ENCODE measurements around the gene ENOX1.

The ENOX1 gene

DNA sequence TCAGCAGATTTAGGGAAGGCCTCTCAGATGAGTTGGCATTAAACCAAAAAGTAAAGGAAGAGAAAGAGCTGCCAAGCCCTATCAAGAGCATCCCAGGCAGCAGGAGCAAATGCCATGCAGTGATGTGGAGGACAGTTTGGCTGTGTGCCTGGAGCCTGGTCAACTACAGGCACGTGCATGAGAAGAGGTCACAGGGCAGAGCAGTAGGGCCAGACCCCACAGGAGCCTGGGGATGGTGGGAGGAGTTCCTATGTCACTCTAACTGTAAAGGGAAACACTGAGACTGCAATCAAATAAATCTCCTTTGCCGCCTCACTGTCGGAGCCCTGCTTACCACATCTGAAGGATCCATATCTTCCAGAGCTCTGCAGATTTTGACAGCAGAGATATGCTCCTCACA, 240.5 kb downstream of the ENOX1 start:
- DNase-seq (ENCODE audit: low spot score) = no peak

DNA sequence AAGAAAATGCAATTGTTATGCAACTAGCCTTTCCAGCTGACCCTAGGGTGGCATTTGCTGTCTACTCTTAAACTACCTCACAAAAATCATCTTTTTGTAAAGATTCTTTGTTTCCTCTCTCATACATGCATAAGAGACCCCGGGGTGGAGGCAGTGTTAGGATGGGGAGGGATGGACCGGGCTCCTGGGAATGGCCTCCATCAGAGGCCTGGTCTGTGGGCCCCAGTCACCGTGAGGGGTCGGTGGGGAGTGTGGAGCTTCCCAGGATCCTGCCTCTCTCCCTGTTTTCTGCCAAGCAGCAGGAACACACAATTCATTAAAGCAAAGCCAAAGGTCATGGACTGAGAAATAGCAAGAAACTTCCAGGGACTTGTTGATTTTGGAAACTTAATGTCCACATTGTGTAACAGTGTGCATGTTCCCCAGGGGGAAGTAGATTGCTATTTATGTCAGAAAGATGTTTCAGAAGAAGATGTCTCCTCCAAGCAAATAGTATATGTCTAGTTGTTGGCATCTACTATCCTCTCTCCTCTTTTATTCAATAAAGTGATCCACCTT, 241.4 kb downstream of the ENOX1 start:
- DNase-seq (ENCODE audit: low spot score) = no peak

DNA sequence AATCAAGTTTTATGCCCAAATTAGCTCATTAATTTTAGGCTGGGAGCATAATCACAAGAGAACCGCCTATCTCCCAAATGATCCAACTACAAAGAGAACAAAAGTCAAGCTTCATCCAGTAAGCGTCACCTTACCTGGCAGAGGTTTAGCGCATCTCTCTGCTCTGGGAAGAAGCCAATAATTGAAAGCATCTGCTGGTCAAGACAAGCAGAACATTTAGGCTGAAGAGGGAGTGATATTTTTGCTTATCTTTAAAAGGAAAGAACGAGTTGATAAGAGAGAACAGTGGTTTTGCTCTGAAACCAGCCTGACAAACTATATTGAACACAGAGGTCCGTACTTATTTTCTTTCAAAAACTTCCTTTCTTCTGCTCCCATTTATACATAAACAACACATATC, 242.1 kb downstream of the ENOX1 start:
- DNase-seq (ENCODE audit: low spot score) = no peak

DNA sequence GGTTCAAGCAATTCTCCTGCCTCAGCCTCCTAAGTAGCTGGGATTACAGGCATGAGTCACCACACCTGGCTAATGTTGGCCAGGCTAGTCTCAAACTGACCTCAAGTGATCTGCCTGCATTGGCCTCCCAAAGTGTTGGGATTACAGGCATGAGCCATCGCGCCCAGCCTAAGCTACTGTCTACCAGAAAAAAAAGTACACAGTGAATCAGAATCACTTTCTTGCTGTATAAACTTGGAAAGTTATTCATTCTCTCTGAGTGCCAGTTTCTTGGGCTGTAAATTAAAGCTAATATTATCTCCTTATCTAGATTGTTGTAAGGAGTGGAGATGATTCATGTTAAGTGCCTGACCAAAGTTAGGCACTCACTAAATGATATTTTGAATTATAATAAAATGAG, 242.8 kb downstream of the ENOX1 start:
- no peak for DNase-seq (ENCODE audit: low spot score)

DNA sequence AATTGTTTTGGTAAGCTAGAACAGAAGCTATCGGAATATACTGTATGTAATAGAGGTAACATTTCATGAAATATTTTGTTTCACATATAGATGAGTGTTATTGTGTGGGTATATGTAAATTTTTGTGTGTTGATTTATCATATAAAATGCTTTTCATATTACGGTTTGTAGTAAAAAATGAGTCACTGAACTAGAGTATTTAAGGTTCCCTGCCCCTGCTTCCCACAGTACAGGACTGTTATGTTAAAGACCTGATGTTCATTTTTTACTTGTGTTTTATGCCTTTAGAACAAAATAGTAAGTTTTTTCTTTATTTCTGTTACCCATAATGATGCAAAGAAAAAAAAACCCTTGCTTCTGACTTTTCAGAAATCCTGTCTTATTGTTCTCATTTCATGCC, 243.4 kb downstream of the ENOX1 start:
- DNase-seq (ENCODE audit: low spot score) = no peak

DNA sequence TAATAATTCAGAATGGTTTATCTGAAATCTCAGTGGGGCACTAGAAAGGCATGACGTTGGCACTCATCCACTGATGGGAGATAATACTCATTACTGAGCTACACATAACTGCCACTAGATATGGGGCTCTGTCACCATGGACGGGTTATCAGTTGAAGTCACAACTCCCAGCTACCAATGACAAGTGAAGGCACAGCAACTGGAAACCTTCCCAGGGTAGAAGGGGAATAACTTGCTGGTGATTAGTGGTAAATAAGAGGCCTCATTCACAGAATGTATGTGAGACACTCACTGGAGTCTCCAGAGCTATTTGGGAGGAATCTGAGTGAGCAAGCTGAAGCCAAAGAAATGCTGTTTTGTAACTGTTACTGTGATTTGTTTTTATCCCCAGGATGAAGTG, 249.6 kb downstream of the ENOX1 start:
- DNase-seq (ENCODE audit: low spot score) = no peak

DNA sequence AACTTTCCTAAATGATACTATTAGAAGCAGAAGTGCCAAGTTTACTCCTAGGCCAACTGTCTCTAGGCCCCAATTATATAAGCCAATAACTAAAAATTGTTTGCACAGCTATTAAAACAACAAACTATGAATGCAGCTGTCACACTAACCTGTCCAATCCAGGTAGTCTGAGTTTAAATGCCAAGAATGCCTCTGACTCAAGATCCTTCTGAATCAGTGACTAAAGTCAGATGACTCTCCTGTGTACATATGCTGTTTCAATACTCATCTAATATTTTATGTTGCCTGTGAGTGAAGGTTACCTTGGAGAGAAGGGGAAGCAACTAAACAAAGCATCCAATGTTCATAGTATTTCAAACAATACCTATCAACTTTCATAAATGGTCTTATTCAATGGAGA, 257.0 kb downstream of the ENOX1 start:
- no peak for DNase-seq (ENCODE audit: low spot score)

DNA sequence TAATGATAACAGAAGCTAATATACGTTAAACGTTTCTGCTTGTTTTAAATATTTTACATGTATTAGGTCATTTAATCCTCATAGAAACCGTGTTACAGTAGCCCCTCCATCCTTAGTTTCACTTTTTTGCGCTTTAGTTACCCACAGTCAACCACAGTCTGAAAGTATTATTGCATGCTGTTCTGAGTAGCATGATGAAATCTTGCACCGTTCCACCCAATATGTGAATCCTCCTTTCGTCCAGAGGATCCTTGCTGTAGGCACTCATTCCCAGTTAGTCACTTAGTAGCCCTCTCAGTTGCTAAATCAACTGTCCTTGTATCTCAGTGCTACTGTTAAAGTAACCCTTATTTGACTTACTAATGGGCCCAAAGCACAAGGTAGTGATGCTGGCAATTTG, 257.8 kb downstream of the ENOX1 start:
- no peak for DNase-seq (ENCODE audit: low spot score)

DNA sequence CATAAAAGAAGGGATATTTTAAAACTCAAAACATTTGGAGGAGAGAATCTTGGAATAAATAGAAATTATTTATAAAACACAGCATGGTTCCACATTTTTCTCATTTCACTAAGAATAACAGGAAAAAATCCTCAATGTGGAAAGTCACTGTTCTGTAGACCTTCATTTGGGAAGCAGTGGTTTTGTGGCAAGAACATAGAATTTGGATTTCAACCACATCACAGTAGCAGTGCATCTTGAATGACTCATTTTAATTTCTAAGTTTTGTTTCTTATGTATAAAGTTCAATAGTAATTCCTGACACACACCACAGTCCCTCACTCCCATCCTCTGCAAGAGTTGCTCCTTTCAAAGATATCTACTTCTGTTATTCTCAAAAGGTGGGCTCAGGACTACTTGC, 264.0 kb downstream of the ENOX1 start:
- DNase-seq (ENCODE audit: low spot score) = no peak

DNA sequence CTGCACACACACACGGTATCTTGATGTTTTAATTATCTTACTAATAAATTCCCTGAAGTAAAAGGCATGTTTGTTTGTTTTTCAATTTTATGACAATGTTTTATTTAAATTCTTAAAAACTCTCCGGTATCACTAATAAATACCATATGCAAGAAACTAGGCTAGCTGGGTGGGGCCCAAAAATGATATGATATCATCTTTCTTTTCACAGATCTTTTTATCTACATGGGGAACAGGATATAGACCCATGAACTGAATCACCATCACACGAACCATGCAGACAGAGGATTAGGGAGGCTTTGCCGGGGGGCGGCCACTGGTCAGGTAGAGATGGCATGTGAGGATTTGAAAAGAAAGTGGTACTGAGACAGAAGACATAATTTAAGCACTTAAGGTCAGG, 266.4 kb downstream of the ENOX1 start:
- DNase-seq (ENCODE audit: low spot score) = no peak

DNA sequence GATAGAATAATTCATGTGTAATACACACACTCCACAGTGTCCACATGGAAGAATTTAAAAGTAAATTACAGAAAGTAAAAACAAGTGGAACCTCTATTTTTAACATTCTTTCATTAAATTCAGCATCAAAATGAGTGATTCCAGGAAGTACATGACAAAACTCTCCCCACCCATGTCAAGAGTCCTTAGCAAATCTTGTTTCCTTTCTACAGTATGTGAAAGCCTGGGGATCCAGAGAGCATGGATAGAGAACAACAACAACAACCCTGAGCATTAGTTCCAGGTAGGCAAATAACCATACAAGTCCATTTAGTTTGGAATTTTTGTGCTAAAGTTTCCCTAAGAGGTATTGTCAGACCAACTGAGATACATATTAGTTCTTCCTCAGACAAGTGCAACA, 267.9 kb downstream of the ENOX1 start:
- DNase-seq (ENCODE audit: low spot score) = no peak

DNA sequence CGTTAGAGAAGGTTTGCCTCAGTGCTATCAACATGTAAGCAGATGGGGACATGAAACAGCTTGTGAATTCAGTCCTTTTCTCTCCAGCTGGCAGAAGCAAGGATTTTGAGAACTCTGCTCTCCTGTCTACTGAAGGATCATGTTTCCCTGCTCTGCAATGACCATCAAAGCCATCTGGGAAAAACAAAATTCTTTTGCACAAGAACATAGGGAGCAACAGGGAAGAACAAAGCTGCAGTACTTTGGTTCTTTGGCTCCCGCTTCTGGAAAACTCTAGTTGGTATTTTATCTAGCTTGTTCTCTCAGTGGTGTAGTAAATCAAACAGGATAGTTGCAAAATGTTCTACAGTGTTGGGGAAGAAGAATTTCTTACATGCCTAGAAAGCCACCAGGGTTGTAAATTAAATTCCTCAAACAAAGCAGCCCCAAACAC, 270.4 kb downstream of the ENOX1 start:
- no peak for DNase-seq (ENCODE audit: low spot score)

DNA sequence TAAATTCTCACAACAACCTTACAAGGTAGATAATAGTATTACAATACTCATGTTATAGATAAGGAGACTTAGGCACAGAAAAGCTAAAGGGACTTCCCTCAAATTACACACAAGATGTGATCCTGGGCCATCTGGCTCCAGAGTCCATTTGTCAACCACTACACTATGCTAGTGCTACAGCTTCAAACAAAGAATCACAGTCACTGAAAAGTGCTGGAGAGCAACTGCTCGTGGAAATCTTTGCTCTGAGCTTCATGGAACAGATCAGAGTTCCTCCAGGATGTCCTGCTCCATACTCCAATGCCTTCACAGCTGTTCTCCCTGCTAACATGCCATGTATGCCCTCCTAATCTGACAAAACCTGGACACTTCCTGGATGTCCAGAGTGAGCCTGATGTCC, 271.2 kb downstream of the ENOX1 start:
- no peak for DNase-seq (ENCODE audit: low spot score)

DNA sequence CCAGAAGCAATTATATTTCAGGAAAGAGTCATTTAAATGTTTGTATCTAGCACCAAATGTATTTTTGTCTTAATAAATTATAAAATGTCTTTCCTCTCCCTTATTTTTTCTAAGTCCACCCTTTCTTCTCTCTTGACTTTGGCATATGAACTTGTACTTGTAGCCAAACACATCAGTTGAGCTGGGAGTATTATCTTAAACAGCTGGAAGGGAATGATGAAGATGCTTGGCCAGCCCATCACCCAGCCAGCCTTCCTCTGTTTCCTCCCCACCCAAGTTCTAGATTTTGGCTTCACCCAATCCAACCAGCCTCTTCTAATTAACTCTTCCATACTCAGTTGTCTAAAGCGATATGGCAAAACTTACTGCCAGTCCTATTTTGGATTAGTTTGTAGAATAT, 272.5 kb downstream of the ENOX1 start:
- DNase-seq (ENCODE audit: low spot score) = no peak

DNA sequence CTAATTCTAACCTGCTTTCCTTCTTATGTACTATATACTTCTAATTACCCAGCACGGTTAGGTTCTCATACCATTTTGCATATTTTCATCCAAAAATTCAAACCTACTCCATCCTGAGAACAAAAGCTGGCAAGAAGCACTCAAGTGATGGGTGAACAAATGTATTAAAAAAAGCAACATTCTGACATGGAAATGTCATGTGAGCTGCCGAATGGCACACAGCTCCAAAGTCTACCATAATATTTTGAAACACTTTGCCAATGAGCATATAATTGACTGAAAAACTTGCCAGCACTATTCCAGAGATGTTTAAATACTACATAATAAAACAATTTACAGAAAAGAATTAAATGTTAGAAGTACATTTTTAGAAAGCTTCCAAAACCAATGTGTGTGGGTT, 274.6 kb downstream of the ENOX1 start:
- DNase-seq (ENCODE audit: low spot score) = no peak

DNA sequence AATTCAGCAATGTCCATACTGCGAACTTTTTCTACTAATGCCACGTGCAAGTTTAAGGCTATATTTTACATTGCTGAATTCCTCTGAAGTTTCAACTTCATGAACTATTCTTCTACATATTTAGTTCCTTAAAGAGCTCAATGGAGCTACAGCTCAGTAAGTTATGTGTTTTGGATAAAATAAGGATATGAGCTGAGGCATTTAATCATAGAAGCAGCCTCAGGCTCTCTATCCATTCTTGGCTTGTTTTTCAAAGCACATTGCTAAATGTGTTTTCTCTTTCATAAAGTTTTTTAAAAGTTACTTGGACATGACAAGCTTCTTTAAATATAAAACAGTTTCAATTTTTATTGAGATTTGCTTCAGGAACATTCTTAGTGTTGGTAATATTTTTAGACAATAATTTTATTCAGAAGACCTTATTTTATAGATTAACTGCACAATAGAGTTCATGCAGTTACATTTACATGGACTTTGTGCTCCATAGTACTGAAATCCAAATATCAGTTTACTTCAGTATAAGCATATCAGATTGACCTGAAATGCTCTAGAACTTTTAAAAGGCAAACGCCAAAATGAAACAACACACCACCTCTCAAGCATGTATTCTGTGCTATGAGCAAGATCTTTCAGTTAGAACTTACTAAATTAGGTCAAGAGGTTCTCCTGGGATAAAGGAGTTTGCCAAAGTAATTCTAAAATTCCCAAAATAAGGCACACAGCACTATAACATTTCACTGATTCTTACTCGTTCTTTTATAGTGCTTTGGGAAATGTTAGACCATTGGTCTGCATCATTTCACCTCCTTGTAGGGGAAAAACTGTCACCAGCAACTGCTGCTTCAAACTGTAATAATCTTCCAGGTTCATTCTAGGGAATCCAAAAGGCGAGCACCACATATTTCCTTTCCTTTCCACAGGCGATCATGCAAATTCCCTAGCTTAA, 275.5 kb downstream of the ENOX1 start:
- no peak for DNase-seq (ENCODE audit: low spot score)

DNA sequence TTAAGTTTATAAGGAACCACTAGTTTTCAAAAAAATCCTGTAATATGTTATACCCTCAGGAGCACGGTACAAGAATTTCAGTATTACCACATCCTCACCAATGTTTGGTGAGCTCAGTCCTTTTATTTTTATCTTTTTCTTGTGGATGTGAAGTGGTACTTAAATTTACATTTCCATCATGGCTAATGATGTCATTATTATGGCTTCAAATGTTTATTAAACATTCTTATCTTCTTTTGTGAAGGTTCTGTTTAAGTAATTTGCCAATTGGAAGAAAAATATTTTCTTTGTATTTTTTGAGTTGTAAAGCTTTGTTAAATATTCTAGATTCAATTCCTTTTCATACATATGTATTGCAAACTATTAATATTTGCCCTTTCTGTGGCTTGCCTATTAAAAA, 291.0 kb downstream of the ENOX1 start:
- DNase-seq (ENCODE audit: low spot score) = no peak

DNA sequence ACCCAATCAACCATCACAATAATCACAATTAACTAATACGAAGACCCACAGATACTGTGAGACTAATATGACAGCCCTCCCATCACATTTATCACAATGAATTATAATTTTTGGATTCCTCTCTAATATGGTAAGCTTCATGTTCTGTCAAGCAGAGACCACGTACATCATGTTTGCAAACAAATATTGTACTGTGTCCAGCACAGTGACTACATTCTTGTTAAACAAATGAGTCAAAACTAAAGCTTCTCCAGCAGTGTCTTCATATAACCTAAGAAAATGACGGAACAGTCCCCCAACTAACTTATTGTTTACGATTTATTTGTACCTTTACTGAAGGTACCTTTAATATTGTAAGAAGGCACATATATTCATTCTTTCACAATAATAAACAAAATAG, 292.6 kb downstream of the ENOX1 start:
- no peak for DNase-seq (ENCODE audit: low spot score)

DNA sequence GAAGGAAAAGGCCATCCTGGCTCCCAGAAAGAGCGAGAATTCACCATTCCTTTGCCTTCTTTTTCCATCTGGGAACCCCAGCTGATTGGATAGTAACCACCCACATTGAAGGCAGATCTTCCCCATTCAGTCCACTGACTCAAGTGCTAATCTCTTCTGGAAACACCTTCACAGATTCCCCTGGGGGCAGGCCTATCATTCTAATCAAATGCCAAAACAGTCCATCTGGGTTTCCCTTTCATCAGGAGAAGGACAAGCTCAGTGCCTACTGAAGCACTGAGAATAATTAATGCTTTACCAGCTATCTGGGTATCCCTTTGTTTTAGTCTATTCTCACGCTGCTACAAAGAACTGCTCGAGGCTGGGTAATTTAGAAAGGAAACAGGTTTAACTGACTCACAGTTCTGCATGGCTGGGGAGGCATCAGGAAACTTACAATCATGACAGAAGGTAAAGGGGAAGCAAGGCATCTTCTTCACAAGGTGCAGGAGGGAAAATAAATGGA, 293.2 kb downstream of the ENOX1 start:
- DNase-seq (ENCODE audit: low spot score) = no peak

DNA sequence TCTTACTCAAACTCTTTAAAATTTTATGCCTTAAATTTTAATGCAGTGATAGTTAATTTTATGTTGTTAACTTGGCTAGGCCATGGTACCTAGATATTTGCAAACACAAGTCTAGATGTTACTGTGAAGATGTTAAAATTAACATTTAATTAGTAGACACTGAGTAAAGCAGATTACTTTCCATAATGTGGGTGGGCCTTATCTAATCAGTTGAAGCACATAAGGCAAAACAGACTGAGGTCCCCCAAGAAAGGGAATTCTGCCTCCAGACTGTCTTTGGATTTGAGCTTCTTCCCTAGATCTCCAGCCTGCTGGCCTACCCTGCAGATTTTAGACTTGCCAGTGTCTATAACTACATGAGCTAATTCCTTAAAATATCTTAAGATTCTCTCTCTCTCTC, 294.0 kb downstream of the ENOX1 start:
- no peak for DNase-seq (ENCODE audit: low spot score)

DNA sequence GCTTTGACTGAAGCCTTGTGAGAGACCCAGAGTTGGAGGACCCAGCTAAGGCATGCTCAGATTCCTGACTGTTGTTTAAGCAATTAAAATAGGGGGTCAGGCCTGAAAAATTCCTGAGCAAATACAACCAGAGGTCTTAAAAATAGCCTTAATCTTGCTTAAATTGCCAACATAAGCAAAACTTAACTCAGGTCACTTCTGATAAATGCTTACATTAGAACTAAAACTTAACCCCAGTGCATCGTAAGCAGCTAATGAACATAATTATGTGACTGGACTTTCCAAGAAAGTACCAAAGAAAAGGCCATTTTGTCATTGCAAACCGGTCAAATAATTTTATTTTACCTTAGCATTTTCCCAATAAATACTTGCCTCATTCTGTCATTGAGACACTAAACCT, 294.5 kb downstream of the ENOX1 start:
- DNase-seq (ENCODE audit: low spot score) = no peak

DNA sequence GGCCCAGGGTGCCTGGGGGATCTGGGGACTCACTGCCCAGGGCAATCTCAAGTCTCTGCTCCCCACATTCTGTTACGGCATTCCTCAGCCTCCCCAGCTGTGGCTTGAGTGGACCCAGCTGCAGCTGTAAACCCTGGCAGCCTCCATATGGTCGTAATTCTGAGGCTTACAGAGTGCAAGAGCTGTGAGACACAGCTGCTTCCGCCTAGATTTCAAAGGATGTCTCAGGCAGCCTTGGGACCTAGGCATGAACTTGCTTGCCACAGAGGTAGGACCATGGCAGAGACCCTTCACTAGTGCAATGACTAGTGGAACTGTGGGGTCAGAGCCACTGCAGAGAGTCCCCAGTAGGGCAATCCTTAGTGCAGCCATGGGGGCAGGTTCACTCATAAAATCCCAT, 297.5 kb downstream of the ENOX1 start:
- no peak for DNase-seq (ENCODE audit: low spot score)

DNA sequence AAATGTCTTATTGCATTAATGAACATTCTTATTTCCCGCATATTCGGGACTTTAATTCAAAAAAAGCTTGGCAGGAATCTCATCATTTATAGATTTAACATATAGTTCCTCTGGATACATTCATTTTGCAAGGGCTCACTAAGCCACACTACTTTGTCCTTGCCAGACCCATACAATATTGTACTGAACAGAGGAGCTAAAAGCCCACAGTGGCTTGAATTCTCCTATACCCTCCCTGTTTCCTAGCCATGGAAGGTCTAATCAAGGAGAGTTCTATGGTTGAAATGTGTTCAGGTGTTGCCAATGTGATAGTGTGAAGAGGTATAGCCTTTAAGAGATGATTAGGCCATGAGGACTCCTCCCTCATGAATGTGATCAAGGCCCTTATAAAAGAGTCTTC, 298.9 kb downstream of the ENOX1 start:
- no peak for DNase-seq (ENCODE audit: low spot score)

DNA sequence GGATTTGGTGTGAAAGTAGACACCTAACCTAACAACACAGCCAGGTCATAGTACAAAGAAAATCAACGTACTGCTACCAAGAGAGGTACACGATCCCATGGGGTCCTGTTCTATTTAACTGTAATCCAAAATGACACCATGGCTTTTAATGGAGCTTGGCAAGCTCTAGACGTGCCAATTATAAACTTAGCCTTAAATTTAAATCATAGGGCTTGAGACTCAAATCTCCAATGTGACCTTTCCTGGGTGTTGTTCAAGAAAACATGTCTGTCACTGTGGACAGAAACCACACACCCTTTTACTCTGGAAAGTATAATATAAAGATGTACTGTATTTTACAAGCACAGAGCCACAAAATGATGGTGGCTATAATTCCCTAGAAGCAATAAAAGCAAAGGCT, 299.3 kb downstream of the ENOX1 start:
- no peak for DNase-seq (ENCODE audit: low spot score)
